Stimulated activated CD8-positive, alpha-beta memory T cell treated with anti-CD3 and anti-CD28 coated beads, Interleukin-4, amount 100 ng/mL, for 1 hour (primary cell): Measurements from ENCODE around the gene DUSP14.
A peak's percentile ranks its signal among the peaks of the same experiment; 100 is the strongest.
"Not testable (repeated sequence)": the region's sequence is repeated elsewhere in the genome, so short reads cannot be mapped to it uniquely, and the experiment has no call there.

ENCODE experiments used
- DNase-seq, 2 donors: peaks; one replicate each; pipeline ENCODE4 v3.0.0-alpha.2; 2020; ENCODE audit warnings: low read depth in 2 of 2, low spot score in 1 of 2

DUSP14 gene

GRCh38 chr17:37489197-37490001 lies at the start of gene DUSP14:
Gene DUSP14 (plus strand): TSS chr17:37489891. CDS start chr17:37512273, 22,382 bp downstream.
- DNase-seq = peak; percentile 45 to 70

DNA sequence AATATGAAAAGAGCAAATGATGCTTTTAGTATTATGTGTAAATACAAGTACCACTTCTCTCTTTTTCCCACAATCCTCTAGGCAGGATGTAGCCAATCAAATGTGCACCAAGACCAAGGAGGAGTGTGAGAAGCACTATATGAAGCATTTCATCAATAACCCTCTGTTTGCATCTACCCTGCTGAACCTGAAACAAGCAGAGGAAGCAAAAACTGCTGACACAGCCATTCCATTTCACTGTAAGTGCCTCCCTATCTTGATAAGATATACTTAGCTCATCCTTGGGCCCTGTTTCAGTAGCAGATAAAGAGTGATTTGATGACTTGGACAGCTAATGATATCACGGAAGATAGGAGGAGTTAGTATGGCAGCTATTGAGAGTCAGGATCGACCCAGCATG lies 49.3 kb upstream of the DUSP14 start:
- DNase-seq = no peak

DNA sequence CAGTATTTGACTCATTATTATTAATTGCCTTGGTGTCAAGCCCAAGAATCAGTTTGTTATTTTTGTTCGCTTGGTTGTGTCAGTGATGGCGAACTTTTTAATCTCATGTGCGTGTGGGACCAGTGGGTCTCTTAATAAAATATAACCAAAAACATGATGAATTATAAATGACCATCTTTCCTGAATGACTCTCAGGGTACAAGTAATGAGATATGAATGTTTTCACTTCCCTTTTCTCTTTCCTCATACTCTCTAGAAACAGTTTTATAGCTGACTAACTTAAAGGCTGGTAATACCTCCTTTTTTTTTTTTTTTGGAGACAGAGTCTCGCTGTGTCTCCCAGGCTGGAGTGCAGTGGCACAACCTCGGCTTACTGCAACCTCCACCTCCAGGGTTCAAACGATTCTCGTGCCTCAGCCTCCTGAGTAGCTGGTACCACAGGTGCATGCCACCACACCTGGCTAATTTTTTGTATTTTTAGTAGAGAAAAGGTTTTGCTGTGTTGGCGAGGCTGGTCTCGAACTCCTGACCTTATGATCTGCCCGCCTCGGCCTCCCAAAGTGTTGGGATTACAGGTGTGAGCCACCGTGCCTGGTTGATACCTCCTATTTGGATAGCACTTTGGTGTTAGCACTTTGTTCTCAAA lies 48.2 kb upstream of the DUSP14 start:
- not testable (repeated sequence) for DNase-seq

GRCh38 chr17:37446027-37446426 lies 43.7 kb upstream of the DUSP14 start:
- DNase-seq = no peak

DNA sequence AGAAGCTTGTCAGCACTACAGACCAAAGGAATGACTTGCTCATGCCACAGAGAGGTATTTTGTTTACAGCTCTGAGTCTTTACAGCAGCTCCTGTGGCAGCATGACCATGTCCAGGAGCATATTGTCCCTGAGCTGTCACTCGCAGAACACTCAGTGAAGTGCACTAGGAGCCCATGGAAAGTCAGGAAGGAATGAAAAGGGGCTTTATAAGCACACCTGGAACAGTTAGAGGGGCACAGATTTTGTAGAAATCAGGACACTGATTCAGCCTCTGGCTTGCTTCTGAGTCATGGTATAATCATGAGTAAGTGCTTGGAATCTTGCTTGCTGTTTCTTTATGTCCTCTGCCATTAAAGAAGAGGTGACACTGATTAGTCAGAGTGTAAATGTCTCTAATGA lies 42.0 kb upstream of the DUSP14 start:
- DNase-seq = no peak

- no peak for DNase-seq
Observed at GRCh38 chr17:37450112-37450511, 39.6 kb upstream of the DUSP14 start.

GRCh38 chr17:37457801-37458200 lies 31.9 kb upstream of the DUSP14 start:
- DNase-seq = not testable (repeated sequence)

DNA sequence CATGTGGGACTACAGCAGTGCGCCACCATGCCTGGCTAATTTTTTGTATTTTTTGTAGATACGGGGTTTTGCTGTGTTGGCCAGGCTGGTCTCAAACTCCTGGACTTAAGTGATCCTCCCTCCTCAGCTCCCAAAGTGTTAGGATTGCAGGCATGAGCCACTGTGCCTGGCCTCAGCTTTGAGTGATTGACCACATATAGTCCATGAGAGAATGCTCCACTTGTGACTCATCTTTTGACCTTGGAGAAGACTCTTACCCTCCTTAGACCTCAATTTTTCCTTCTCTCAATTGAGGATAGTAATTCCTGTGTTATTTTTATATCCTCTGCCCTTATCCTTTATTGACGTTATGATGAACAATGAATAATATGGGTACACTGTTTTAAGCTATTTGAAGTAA lies 30.9 kb upstream of the DUSP14 start:
- no peak for DNase-seq

DNA sequence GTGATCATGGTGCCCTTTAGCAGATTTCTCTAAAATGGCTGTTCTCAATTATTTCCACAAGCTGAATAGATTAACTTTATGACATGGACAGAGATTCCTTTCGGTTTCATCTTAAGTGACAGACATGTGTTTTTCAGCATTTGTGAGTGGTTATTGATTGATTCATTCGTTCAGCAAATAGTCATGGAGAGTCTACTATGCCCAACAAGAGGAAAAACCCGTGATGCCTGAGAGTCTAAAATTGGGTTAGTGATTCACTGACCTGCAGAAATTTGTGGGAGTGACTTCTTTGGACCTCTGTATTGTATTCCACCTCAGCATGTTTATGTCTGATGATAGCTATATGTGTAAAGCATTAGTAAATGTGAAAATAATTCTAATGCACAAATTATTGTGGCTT lies 28.0 kb upstream of the DUSP14 start:
- no peak for DNase-seq

DNA sequence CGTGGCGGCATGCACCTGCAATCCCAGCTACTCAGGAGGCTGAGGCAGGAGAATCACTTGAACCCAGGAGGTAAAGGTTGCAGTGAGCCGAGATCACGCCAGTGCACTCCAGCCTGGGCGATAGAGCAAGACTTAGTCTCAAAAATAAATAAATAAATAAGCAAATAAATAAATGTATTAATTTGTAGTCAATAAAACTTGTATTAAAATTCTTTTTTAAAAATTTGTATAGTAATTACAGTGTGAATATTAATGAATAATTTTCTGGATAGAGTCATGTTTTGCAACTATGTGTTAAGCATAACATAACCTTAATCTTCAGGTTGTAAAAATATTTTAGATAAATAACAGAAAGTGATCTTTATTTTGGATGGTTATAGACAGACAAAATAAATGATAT lies 27.2 kb upstream of the DUSP14 start:
- DNase-seq = no peak

- DNase-seq = no peak
Observed at GRCh38 chr17:37463039-37463438, 26.7 kb upstream of the DUSP14 start.

- no peak for DNase-seq
Observed at GRCh38 chr17:37465069-37465616, 24.5 kb upstream of the DUSP14 start.

GRCh38 chr17:37466471-37466870 lies 23.2 kb upstream of the DUSP14 start:
- DNase-seq = no peak

DNA sequence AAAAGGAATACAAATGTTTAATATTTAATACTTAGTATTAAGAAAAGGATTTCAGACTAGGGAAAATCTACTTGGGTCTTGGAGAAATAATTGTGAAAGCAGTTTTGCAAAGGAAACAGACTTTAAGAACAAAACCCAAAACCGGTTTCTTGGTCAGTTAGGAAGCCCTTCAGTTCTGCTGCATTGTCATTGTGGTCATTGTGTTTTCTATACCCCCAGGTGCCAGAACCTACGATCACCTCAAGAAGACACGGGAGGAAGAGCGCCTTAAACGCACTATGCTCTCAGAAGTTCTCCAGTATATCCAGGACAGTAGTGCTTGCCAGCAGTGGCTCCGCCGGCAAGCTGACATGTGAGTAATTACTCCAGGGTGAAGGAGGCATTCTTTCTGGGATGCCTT lies 19.5 kb upstream of the DUSP14 start:
- DNase-seq = no peak

- DNase-seq = no peak
Observed at GRCh38 chr17:37475731-37476420, 13.8 kb upstream of the DUSP14 start.

- DNase-seq = no peak
Observed at GRCh38 chr17:37476431-37477120, 13.1 kb upstream of the DUSP14 start.

- no peak for DNase-seq
Observed at GRCh38 chr17:37478187-37478586, 11.5 kb upstream of the DUSP14 start.

DNA sequence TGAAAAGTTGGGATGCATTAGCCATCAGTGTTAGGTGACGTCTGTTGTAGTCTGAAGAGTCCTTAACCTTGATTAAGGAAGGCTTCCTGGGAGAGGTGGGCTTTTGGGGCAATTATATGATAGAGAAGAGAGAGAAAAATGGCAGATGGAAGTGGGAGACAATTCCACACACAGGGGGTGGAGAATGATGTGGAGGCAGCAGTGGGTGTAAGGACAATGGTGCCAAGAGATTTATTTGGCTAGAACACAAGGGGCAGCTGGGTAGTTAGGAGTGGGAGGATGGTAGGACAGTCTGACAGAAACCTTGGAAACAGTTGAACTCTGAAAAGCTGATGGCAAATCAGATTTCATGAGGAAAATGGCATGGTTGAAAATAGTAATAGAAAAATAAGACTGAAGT lies 10.7 kb upstream of the DUSP14 start:
- DNase-seq = no peak

- DNase-seq = no peak
Observed at GRCh38 chr17:37480427-37480826, 9.3 kb upstream of the DUSP14 start.

GRCh38 chr17:37481001-37481665 lies 8.6 kb upstream of the DUSP14 start:
- no peak for DNase-seq
